Left lung (tissue), 10 donors: ENCODE results near the gene ASIC1. TPM values are rescaled to one million over a fixed set of nuclear protein-coding genes. Genes with fewer than 3 reads are reported as not detected.

ENCODE experiments used
- ATAC-seq: fragments of 200-7000 bp; cut with Tn5 transposase; one replicate; pipeline ENCODE4 v1.9.1; 2020; ENCODE audit warnings: moderate library complexity
- DNase-seq, 4 donors: peaks; one replicate each; pipeline ENCODE4 v3.0.0-alpha.2; 2013 to 2020
- H3K27ac ChIP-seq, 2 donors: fragments of 200-600 bp; sonication (generic) in 1 of 2; one replicate each; pipeline versions ENCODE4 v1.5.0 to v1.8.0; 2020 to 2021
- H3K27me3 ChIP-seq, 2 donors: fragments of 200-600 bp; sonication (generic) in 1 of 2; one replicate each; pipeline versions ENCODE4 v1.5.0 to v1.8.0; 2020 to 2021
- H3K36me3 ChIP-seq, 2 donors: fragments of 200-600 bp; sonication (generic) in 1 of 2; one replicate each; pipeline versions ENCODE4 v1.5.0 to v1.8.0; 2020 to 2021
- H3K4me1 ChIP-seq, 2 donors: fragments of 200-600 bp; one replicate each; pipeline ENCODE4 v1.8.0; 2021
- H3K4me3 ChIP-seq, 2 donors: fragments of 200-600 bp; sonication (generic) in 1 of 2; one replicate each; pipeline versions ENCODE4 v1.5.0 to v1.8.0; 2020 to 2021; ENCODE audit warnings: mild to moderate bottlenecking in 1 of 2
- H3K9me3 ChIP-seq, 2 donors: fragments of 200-600 bp; sonication (generic) in 1 of 2; one replicate each; pipeline versions ENCODE4 v1.5.0 to v1.8.0; 2020 to 2021
- CTCF ChIP-seq, 2 donors: fragments of 200-600 bp; sonication (generic) in 1 of 2; IDR thresholded peaks; one replicate each; pipeline versions ENCODE4 v1.5.0 to v1.8.0; 2021; ENCODE audit warnings: antibody characterized with exemption in 2 of 2
- intact Hi-C, 2 donors: fragments of 100-400 bp; cut with DNase I; formaldehyde crosslinking; loops; one replicate each; pipeline versions ENCODE4 v1.11.2 to v1.14.2; 2022
- polyA plus RNA-seq, 6 donors: library from polyadenylated mRNA; unstranded; fragments of 120-200 nt; gene quantifications; one replicate each; pipeline ENCODE4 v1.2.1, GENCODE V29; 2013; ENCODE audit not compliant: insufficient read length in 6 of 6
- total RNA-seq, 2 donors: library from RNA; stranded (reverse); fragmentation: NEBNext Ultra II Directional; extraction: Animal tissue kit (Norgen Biotek cat#: 25700); gene quantifications; one replicate each; pipeline ENCODE4 v1.2.1, GENCODE V29; 2021
- donor health status: DM: no; HTN: yes; CAD: no.
- donor health status: DM: no; HTN: no; CAD: no.

Gene ASIC1
- total and polyA plus RNA-seq, 8 donors, result 2.1 to 15.4 (median 8.7) TPM

GRCh38 chr12:50047693-50048250, 9.6 kb upstream of the ASIC1 start:
- Histone ChIP-seq H3K4me3 (no peak overlapping the region), H3K27ac (no peak overlapping the region), H3K9me3 (no peaks in the 10 kb centered on the region), H3K4me1 (peaks cover 0 to 22% of the 10 kb centered on the region in 2 donors), H3K27me3 (peaks cover 0 to 26% of the 10 kb centered on the region in 2 donors), H3K36me3 (no peaks in the 10 kb centered on the region)
- intact Hi-C loops, result no loop called here
- ATAC-seq (no peak), DNase-seq (no peak)
- no peak for TF ChIP-seq CTCF (IDR thresholded peaks at IDR 0.05)

- Histone ChIP-seq H3K9me3 (no peaks in the 10 kb centered on the region), H3K4me1 (peaks cover 0 to 22% of the 10 kb centered on the region in 2 donors), H3K27me3 (peaks cover 0 to 26% of the 10 kb centered on the region in 2 donors), H3K4me3 (no peak overlapping the region), H3K36me3 (no peaks in the 10 kb centered on the region), H3K27ac (no peak overlapping the region)
- intact Hi-C loops, result no loop called here
- no peak for ATAC-seq
- DNase-seq, result no peak
- no peak for TF ChIP-seq CTCF (IDR thresholded peaks at IDR 0.05)
Measured at GRCh38 chr12:50049254-50050118, 7.9 kb upstream of the ASIC1 start.

- Histone ChIP-seq H3K9me3 (no peaks in the 10 kb centered on the region), H3K4me3 (no peak overlapping the region), H3K4me1 (peaks cover 0 to 22% of the 10 kb centered on the region in 2 donors), H3K36me3 (no peaks in the 10 kb centered on the region), H3K27ac (no peak overlapping the region), H3K27me3 (peaks cover 0 to 26% of the 10 kb centered on the region in 2 donors)
- DNase-seq (no peak), ATAC-seq (no peak)
- no peak for TF ChIP-seq CTCF (IDR thresholded peaks at IDR 0.05)
- intact Hi-C loops, result no loop called here
Measured at GRCh38 chr12:50050119-50050385, 7.3 kb upstream of the ASIC1 start.

- peak; percentile 81 for ATAC-seq
- peaks cover 0 to 31% of the 10 kb centered on the region in 2 donors for H3K27me3 ChIP-seq
- DNase-seq, result peak; percentile 74 to 90 (median 82)
- H3K4me1 ChIP-seq, result peaks cover 0 to 22% of the 10 kb centered on the region in 2 donors
- TF ChIP-seq CTCF (IDR thresholded peaks at IDR 0.05), result no peak
- H3K9me3 ChIP-seq, result no peaks in the 10 kb centered on the region
- intact Hi-C loops, result no loop called here
- no peaks in the 10 kb centered on the region for H3K36me3 ChIP-seq
- peak overlapping the region; percentile 13 to 28 for H3K4me3 ChIP-seq
- H3K27ac ChIP-seq, result no peak overlapping the region
Measured at GRCh38 chr12:50050410-50051098, 6.8 kb upstream of the ASIC1 start.
